ENCODE results near the gene GSTO1.

DNA sequence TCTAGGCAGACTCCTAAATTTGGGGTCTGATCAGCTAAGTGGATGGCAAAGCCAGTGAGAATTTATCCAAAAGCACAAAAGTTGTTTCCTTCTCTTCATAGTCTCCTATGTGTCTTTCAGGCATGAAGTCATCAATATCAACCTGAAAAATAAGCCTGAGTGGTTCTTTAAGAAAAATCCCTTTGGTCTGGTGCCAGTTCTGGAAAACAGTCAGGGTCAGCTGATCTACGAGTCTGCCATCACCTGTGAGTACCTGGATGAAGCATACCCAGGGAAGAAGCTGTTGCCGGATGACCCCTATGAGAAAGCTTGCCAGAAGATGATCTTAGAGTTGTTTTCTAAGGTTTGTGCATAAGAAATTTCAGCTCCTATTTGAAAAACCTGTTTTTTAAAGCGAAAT, 4.8 kb downstream of the GSTO1 start:
- TF ChIP-seq, protein P1, sequence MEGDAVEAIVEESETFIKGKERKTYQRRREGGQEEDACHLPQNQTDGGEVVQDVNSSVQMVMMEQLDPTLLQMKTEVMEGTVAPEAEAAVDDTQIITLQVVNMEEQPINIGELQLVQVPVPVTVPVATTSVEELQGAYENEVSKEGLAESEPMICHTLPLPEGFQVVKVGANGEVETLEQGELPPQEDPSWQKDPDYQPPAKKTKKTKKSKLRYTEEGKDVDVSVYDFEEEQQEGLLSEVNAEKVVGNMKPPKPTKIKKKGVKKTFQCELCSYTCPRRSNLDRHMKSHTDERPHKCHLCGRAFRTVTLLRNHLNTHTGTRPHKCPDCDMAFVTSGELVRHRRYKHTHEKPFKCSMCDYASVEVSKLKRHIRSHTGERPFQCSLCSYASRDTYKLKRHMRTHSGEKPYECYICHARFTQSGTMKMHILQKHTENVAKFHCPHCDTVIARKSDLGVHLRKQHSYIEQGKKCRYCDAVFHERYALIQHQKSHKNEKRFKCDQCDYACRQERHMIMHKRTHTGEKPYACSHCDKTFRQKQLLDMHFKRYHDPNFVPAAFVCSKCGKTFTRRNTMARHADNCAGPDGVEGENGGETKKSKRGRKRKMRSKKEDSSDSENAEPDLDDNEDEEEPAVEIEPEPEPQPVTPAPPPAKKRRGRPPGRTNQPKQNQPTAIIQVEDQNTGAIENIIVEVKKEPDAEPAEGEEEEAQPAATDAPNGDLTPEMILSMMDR (IDR thresholded peaks at IDR 0.05; ENCODE audit: poor library complexity, severe bottlenecking) = no peak
- TF ChIP-seq TAF1 (IDR thresholded peaks at IDR 0.05; ENCODE audit: low read depth) (no peak), POLR2AphosphoS5 (IDR thresholded peaks at IDR 0.05) (no peak), REST (IDR thresholded peaks at IDR 0.05; ENCODE audit: borderline replicate concordance) (no peak), MXI1 (conservative IDR thresholded peaks at IDR 0.05; ENCODE audit: poor library complexity, severe bottlenecking) (no peak), EP300 (conservative IDR thresholded peaks at IDR 0.05; ENCODE audit: poor library complexity, severe bottlenecking) (no peak), EZH2 (IDR thresholded peaks at IDR 0.05; ENCODE audit: borderline replicate concordance, insufficient read depth, low read length, poor library complexity, severe bottlenecking) (no peak), SMC3 (conservative IDR thresholded peaks at IDR 0.05; ENCODE audit: poor library complexity) (no peak), RAD21 (conservative IDR thresholded peaks at IDR 0.05) (no peak)

All from neural cell (in vitro differentiated cells).